ENCODE results near the gene EPHA1. TPM values are rescaled to one million over a fixed set of nuclear protein-coding genes. Genes with fewer than 3 reads are reported as not detected.

EPHA1 gene
- total RNA-seq, 3 donors from 2014 or later, result 9.1 to 19.6 (median 18.9) TPM

DNA sequence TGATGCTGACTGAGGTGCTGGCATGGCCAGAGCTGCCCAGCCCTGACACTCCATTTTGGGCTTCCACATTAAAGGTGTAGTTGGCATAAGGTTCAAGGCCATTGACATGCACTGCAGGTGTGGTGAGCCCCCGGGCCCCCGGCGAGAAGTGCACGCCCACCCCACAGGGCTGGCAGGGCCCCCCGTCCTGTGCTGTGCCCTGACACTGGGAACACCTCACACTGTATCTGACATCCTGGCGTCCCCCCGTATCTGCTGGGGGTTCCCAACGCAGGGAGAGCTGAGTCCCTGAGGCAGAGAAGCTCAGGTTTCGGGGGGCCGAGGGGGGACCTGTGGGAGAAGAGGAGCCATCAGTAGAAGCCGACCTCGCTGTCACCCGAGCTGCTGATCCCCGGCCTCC, 10.0 kb downstream of the EPHA1 start:
- H3K4me3 ChIP-seq, result no peak overlapping the region
- intact Hi-C loops (cut with DNase I, micrococcal nuclease), result no loop called here
- H3K9me3 ChIP-seq, result no peaks in the 10 kb centered on the region
- no peaks in the 10 kb centered on the region for H3K4me1 ChIP-seq (ENCODE audit: low read depth)
- ATAC-seq (no peak), DNase-seq (peak in 1 of 3 donors; percentile 23)
- TF ChIP-seq, protein P1, sequence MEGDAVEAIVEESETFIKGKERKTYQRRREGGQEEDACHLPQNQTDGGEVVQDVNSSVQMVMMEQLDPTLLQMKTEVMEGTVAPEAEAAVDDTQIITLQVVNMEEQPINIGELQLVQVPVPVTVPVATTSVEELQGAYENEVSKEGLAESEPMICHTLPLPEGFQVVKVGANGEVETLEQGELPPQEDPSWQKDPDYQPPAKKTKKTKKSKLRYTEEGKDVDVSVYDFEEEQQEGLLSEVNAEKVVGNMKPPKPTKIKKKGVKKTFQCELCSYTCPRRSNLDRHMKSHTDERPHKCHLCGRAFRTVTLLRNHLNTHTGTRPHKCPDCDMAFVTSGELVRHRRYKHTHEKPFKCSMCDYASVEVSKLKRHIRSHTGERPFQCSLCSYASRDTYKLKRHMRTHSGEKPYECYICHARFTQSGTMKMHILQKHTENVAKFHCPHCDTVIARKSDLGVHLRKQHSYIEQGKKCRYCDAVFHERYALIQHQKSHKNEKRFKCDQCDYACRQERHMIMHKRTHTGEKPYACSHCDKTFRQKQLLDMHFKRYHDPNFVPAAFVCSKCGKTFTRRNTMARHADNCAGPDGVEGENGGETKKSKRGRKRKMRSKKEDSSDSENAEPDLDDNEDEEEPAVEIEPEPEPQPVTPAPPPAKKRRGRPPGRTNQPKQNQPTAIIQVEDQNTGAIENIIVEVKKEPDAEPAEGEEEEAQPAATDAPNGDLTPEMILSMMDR (IDR thresholded peaks at IDR 0.05), result no peak
- H3K36me3 ChIP-seq (ENCODE audit: low read depth), result no peaks in the 10 kb centered on the region

DNA sequence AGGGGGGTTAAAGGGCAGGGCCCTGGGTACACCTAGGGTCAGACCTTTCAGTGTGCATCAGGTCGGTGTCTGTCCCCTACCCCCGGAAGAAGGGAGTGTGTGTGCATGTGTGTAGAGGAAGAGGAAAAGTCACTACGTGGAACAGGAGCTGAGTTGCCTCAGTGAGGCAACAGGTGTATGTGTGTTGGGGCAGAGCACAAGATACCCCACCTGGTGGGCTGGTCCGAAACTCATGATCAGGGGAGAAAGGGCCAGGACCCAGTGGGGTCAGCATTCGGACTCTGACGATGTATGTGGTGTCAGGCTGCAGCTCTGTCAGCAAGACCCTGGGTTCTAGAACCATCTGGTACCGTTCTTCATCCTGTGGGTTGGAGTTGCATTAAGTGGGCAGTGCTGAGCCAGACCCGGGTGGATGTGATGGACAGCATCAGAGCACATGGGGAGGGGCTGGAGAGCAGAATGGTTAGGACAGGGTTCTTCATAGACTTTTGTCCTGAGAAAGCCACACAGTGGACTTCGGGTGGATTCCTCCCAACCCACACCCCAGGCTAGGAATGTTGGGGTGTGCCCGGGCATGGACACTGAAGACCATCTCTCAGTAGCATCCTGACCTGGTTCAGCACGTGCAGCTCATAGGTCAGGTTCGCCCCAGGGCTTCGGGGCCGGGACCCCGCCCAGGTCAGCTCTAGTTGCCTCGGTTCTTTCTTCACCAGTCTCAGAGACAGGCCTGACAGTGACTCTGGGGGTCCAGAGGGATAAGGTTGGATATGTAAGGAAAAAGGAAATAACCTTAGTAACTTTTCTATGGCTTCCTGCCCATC, 10.7 kb downstream of the EPHA1 start:
- TF ChIP-seq, protein P1 (IDR thresholded peaks at IDR 0.05), result no peak
- H3K9me3 ChIP-seq, result no peaks in the 10 kb centered on the region
- H3K36me3 ChIP-seq (ENCODE audit: low read depth), result no peaks in the 10 kb centered on the region
- no peak overlapping the region for H3K4me3 ChIP-seq
- intact Hi-C loops (cut with DNase I, micrococcal nuclease), result no loop called here
- DNase-seq (no peak), ATAC-seq (no peak)
- H3K4me1 ChIP-seq (ENCODE audit: low read depth), result no peaks in the 10 kb centered on the region

DNA sequence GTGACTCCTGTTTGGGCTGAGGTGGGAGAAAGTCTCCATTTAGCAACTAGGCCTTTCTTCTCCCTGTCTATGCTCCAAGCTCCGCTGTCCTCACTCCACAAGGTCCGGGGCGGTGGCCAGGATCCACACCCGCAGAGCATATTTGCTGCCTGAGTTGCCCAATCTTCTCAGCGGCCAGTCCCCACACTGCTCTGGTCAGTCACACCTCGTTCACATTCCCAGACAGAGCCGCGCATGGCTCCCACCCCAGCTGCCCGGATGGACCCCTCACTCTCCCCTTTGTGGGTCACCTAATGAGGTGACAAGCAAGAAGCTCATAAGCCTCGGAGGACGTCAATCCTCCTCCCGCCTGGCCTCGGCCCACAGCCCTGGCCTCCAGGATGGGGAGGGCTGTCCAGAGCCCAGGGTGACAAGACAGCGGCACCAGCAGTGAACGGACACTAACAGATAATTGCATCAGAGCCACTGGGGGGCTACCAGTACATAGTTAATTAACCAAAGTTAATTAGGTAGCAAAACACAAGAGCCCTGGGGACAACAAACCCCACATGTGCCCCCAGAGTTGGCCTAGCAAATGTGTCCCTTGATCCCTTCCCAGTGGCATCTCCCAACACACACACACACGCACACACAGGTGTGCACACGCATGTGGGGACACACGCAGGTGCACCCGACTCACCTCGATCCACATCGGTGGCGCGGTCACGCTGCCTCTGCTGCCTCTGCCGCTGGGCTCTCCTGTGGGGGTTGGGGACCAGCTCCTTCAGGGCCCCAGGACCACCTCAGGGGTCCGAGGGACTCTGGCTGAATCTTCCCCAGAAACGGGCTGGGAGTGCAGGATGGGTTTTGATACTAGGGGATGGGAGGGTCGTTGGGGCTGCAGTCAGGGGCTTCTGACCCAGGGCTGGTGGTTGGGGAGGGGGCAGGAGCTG, 11.8 kb downstream of the EPHA1 start:
- intact Hi-C loops (cut with DNase I, micrococcal nuclease), result no loop called here
- ATAC-seq (no peak), DNase-seq (no peak)
- H3K36me3 ChIP-seq (ENCODE audit: low read depth), result no peaks in the 10 kb centered on the region
- H3K9me3 ChIP-seq, result no peaks in the 10 kb centered on the region
- no peak overlapping the region for H3K4me3 ChIP-seq
- peaks cover 2% of the 10 kb centered on the region for H3K4me1 ChIP-seq (ENCODE audit: low read depth)
- TF ChIP-seq, protein P1 (IDR thresholded peaks at IDR 0.05), result no peak

DNA sequence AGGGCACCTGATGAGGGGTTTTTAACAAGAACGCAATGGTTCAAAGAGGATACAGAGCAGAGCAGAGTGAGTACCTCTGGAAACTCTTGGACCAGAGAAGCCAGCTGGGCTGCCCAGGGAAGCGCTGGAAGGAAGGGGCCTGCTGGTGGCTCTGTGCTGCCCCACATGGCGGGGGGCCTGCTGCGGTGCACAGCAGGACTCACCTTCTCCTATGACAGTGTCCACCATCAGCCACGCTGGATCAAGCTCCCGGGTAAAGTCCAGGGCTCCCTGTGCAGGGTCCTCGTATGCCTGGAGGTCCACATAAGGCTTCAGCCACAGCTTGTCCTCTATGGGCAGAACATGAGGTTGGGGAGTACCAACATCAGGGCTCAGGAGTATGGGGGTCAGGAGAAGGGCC, 12.5 kb downstream of the EPHA1 start:
- H3K36me3 ChIP-seq (ENCODE audit: low read depth), result no peaks in the 10 kb centered on the region
- no peak for ATAC-seq
- no peak overlapping the region for H3K4me3 ChIP-seq
- no peaks in the 10 kb centered on the region for H3K9me3 ChIP-seq
- no peak for DNase-seq
- intact Hi-C loops (cut with DNase I, micrococcal nuclease), result no loop called here
- H3K4me1 ChIP-seq (ENCODE audit: low read depth), result peaks cover 2% of the 10 kb centered on the region
- TF ChIP-seq, protein P1 (IDR thresholded peaks at IDR 0.05), result no peak

GRCh38 chr7:143395187-143396149, 13.2 kb downstream of the EPHA1 start:
- H3K9me3 ChIP-seq, result no peaks in the 10 kb centered on the region
- peak in 1 of 3 donors; percentile 25 for DNase-seq
- no peak overlapping the region for H3K4me3 ChIP-seq
- ATAC-seq, result peak; percentile 31
- TF ChIP-seq, protein P1 (IDR thresholded peaks at IDR 0.05), result no peak
- intact Hi-C loops (cut with DNase I, micrococcal nuclease), result no loop called here
- H3K4me1 ChIP-seq (ENCODE audit: low read depth), result peaks cover 2% of the 10 kb centered on the region
- no peaks in the 10 kb centered on the region for H3K36me3 ChIP-seq (ENCODE audit: low read depth)
